ENCODE data around the gene DAGLA. TPM values are rescaled to one million over a fixed set of nuclear protein-coding genes. Genes with fewer than 3 reads are reported as not detected.

The DAGLA gene
- total RNA-seq, 2 experiments from 2014 or later: 0.52 to 0.73 TPM

DNA sequence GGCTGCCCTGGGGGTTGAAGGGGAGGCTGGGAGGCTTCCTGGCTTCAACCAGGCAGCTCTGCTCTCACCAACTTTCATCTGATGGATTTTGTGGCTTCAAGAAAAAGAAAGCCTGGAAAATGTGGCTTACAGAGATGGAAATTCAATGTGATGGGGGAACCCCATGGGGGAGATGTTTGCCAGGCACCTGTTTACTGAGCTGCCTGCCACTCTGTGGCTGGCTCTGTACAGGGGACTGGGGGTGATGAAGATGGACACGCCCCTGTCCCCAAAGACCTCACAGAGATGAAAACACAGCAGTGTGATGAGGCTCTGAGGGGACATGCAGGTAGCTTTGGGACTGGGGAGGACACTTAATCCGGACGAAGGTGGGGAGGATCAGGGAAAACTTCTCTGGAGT is 102.1 kb downstream of the DAGLA start:
- peaks cover 34% of the 10 kb centered on the region for H3K36me3 ChIP-seq (ENCODE audit: insufficient read depth, low read length)
- ATAC-seq (ENCODE audit: poor library complexity): no peak
- no peaks in the 10 kb centered on the region for H3K4me1 Mint-ChIP-seq (ENCODE audit: low read depth)
- peaks cover 7% of the 10 kb centered on the region for H3K4me1 ChIP-seq (ENCODE audit: insufficient read depth, low read length)
- intact Hi-C loops (cut with DNase I, micrococcal nuclease): loop anchor here in 1 of 2 experiments (5.0 kb wide), 1 partner anchor 840 kb away; no protein-coding TSS in a partner anchor
- no peak overlapping the region for H3K4me3 Mint-ChIP-seq
- no peaks in the 10 kb centered on the region for H3K27me3 Mint-ChIP-seq
- H3K27me3 ChIP-seq (ENCODE audit: control insufficient read depth in 1 of 2, insufficient read depth in 2 of 2, low read length in 2 of 2): no peaks in the 10 kb centered on the region
- POLR2A ChIA-PET: interaction anchor here (1.5 kb wide), 1 partner anchor 15 kb away, joined by 4 read pairs; no protein-coding TSS in a partner anchor
- H3K9me3 ChIP-seq (ENCODE audit: control insufficient read depth in 1 of 2, insufficient read depth in 1 of 2, low read length in 2 of 2): no peaks in the 10 kb centered on the region
- DNase-seq: no peak
- H3K27ac Mint-ChIP-seq: no peak overlapping the region
- H3K27ac ChIP-seq (ENCODE audit: low read depth in 1 of 2, low read length in 2 of 2): no peak overlapping the region
- peaks cover 29% of the 10 kb centered on the region for H3K36me3 Mint-ChIP-seq (ENCODE audit: low read depth)
- no peak overlapping the region for H3K4me3 ChIP-seq (ENCODE audit: low read length)
- CTCF ChIA-PET: interaction anchor here (2.0 kb wide), 1 partner anchor 15 kb away, joined by 6 read pairs; no protein-coding TSS in a partner anchor
- TF ChIP-seq, protein P1, sequence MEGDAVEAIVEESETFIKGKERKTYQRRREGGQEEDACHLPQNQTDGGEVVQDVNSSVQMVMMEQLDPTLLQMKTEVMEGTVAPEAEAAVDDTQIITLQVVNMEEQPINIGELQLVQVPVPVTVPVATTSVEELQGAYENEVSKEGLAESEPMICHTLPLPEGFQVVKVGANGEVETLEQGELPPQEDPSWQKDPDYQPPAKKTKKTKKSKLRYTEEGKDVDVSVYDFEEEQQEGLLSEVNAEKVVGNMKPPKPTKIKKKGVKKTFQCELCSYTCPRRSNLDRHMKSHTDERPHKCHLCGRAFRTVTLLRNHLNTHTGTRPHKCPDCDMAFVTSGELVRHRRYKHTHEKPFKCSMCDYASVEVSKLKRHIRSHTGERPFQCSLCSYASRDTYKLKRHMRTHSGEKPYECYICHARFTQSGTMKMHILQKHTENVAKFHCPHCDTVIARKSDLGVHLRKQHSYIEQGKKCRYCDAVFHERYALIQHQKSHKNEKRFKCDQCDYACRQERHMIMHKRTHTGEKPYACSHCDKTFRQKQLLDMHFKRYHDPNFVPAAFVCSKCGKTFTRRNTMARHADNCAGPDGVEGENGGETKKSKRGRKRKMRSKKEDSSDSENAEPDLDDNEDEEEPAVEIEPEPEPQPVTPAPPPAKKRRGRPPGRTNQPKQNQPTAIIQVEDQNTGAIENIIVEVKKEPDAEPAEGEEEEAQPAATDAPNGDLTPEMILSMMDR (IDR thresholded peaks at IDR 0.05): no peak
- no peaks in the 10 kb centered on the region for H3K9me3 Mint-ChIP-seq

DNA sequence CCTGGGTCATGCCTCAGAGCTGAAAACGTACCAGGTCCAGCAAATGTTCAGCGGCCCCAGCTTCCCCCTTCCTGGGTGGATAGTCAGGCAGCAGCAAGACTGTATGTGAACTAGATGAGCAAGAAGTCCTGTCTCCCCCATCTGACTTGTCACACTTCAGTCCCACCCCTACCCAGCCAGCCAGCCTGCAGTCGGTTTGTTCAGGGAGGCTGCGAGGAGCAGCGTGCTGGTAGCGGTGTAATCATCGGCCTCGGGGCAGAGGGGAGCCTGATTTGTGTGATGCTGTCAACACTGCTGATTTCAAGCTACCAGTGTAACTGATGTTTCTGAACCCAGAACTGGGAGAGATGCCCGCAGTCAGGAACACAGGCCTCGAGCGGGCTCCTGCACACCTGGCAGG is 102.7 kb downstream of the DAGLA start:
- peaks cover 3% of the 10 kb centered on the region for H3K4me1 ChIP-seq (ENCODE audit: insufficient read depth, low read length)
- Mint-ChIP-seq H3K9me3 (no peaks in the 10 kb centered on the region), H3K4me1 (ENCODE audit: low read depth) (no peaks in the 10 kb centered on the region), H3K36me3 (ENCODE audit: low read depth) (peaks cover 32% of the 10 kb centered on the region), H3K4me3 (no peak overlapping the region), H3K27ac (no peak overlapping the region), H3K27me3 (no peaks in the 10 kb centered on the region)
- H3K27ac ChIP-seq (ENCODE audit: low read depth in 1 of 2, low read length in 2 of 2): no peak overlapping the region
- no peak overlapping the region for H3K4me3 ChIP-seq (ENCODE audit: low read length)
- no peaks in the 10 kb centered on the region for H3K9me3 ChIP-seq (ENCODE audit: control insufficient read depth in 1 of 2, insufficient read depth in 1 of 2, low read length in 2 of 2)
- no peaks in the 10 kb centered on the region for H3K27me3 ChIP-seq (ENCODE audit: control insufficient read depth in 1 of 2, insufficient read depth in 2 of 2, low read length in 2 of 2)
- CTCF ChIA-PET: interaction anchor here (2.0 kb wide), 1 partner anchor 15 kb away, joined by 6 read pairs; no protein-coding TSS in a partner anchor
- intact Hi-C loops (cut with DNase I, micrococcal nuclease): loop anchor here in 1 of 2 experiments (5.0 kb wide), 1 partner anchor 841 kb away; no protein-coding TSS in a partner anchor
- POLR2A ChIA-PET: interaction anchor here (1.5 kb wide), 1 partner anchor 14 kb away, joined by 4 read pairs; no protein-coding TSS in a partner anchor
- ATAC-seq (ENCODE audit: poor library complexity) (no peak), DNase-seq (no peak)
- TF ChIP-seq, protein P1 (IDR thresholded peaks at IDR 0.05): no peak
- H3K36me3 ChIP-seq (ENCODE audit: insufficient read depth, low read length): peaks cover 39% of the 10 kb centered on the region

DNA sequence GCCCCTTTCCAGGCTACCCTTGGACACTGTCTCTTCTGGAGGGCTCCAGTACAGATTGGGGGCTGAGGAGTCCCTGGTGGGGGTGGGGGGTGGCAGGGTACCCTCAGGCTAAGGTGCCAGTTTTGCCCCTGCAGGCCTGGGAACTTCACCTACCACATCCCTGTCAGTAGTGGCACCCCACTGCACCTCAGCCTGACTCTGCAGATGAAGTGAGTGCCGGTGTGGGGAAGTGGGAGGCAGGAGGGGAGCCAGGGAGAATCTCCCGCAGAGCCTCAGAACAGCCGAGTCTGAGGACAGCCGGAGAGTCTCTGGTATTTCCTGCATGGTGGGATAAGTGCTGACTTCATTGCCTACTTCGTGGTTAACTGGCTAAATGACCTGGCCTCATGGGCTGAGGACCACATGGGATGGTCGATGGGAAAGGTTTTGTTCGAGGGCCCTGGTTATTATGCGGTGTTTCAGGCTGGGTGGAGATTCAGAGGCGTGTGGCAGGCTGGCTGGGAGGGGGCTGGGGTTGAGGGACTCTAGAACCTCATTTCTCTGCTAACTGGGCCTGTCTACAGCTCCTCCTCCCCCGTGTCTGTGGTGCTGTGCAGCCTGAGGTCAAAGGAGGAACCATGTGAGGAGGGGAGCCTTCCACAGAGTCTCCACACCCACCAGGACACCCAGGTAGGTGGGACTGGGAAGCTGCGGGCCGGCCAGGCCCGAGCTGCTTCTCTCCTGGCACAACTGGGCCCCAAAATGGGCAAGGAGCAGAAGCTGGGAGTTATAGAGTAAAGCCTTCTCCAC is 103.7 kb downstream of the DAGLA start:
- no peaks in the 10 kb centered on the region for H3K4me1 Mint-ChIP-seq (ENCODE audit: low read depth)
- Histone ChIP-seq H3K4me3 (ENCODE audit: low read length) (no peak overlapping the region), H3K27ac (ENCODE audit: low read depth in 1 of 2, low read length in 2 of 2) (no peak overlapping the region), H3K4me1 (ENCODE audit: insufficient read depth, low read length) (peaks cover 3% of the 10 kb centered on the region), H3K36me3 (ENCODE audit: insufficient read depth, low read length) (peaks cover 50% of the 10 kb centered on the region), H3K27me3 (ENCODE audit: control insufficient read depth in 1 of 2, insufficient read depth in 2 of 2, low read length in 2 of 2) (no peaks in the 10 kb centered on the region), H3K9me3 (ENCODE audit: control insufficient read depth in 1 of 2, insufficient read depth in 1 of 2, low read length in 2 of 2) (no peaks in the 10 kb centered on the region)
- ChIA-PET POLR2A (no interaction called here), CTCF (no interaction called here)
- H3K9me3 Mint-ChIP-seq: no peaks in the 10 kb centered on the region
- no peak overlapping the region for H3K4me3 Mint-ChIP-seq
- intact Hi-C loops (cut with DNase I, micrococcal nuclease): loop anchor here in 1 of 2 experiments (5.0 kb wide), 1 partner anchor 842 kb away; no protein-coding TSS in a partner anchor
- no peak overlapping the region for H3K27ac Mint-ChIP-seq
- DNase-seq (no peak), ATAC-seq (ENCODE audit: poor library complexity) (no peak)
- peaks cover 43% of the 10 kb centered on the region for H3K36me3 Mint-ChIP-seq (ENCODE audit: low read depth)
- TF ChIP-seq, protein P1 (IDR thresholded peaks at IDR 0.05): no peak
- no peaks in the 10 kb centered on the region for H3K27me3 Mint-ChIP-seq

Data from CD4-positive, alpha-beta T cell (primary cell).